OCI-LY7 (cell line): Measurements from ENCODE around the gene RORC. TPM values are rescaled to one million over a fixed set of nuclear protein-coding genes. Genes with fewer than 3 reads are reported as not detected.
"Not testable (repeated sequence)": the region's sequence is repeated elsewhere in the genome, so short reads cannot be mapped to it uniquely, and the experiment has no call there.

Experiments used
- Bru-seq: library from RNA; stranded (reverse); fragments of 400-500 nt; gene quantifications from one replicate; lab custom pipeline; 2021; lab: Mats Ljungman, UMichigan
- BruChase-seq, 2 experiments: library from RNA; stranded (reverse); fragments of 400-500 nt; gene quantifications; one replicate each; lab custom pipeline; 2021; lab: Mats Ljungman, UMichigan
- BruUV-seq: library from RNA; stranded (reverse); fragments of 400-500 nt; replicated peaks from 2 replicates; lab custom pipeline; 2021; lab: Mats Ljungman, UMichigan
- CTCF ChIA-PET: fragments of 300-600 bp; sonication (Branson Sonifier 250); formaldehyde crosslinking; loops from one replicate; lab custom pipeline; 2022; ENCODE audit warnings: antibody characterized with exemption; ENCODE audit not compliant: unreplicated experiment; lab: Charles Lee
- POLR2A ChIA-PET: fragments of 300-600 bp; sonication (Branson Sonifier 250); formaldehyde crosslinking; loops from one replicate; lab custom pipeline; 2022; ENCODE audit warnings: antibody characterized with exemption; lab: Charles Lee
- DNase-seq: peaks from one replicate; pipeline ENCODE4 v3.0.0-alpha.2; 2015; ENCODE audit warnings: low spot score
- H2AFZ ChIP-seq: fragments of 200-600 bp; sonication (generic), shearing (Covaris generic); 2 replicates; pipeline ENCODE4 v1.6.1; 2014; ENCODE audit warnings: mild to moderate bottlenecking, antibody characterized with exemption, low read length, moderate library complexity
- H3K27ac ChIP-seq: fragments of 200-600 bp; sonication (generic); 2 replicates; pipeline ENCODE4 v1.5.1; 2014; ENCODE audit warnings: mixed run types, low read depth, mild to moderate bottlenecking, moderate library complexity, low read length, inconsistent platforms; ENCODE audit not compliant: poor library complexity, severe bottlenecking
- H3K36me3 ChIP-seq: fragments of 200-600 bp; sonication (generic); 2 replicates; pipeline ENCODE4 v1.6.1; 2014; ENCODE audit warnings: mild to moderate bottlenecking, antibody characterized with exemption, low read length, moderate library complexity, mixed read lengths; ENCODE audit not compliant: insufficient read depth
- H3K4me1 ChIP-seq: fragments of 200-600 bp; sonication (generic); 2 replicates; pipeline ENCODE4 v1.5.1; 2014; ENCODE audit warnings: mild to moderate bottlenecking, low read length; ENCODE audit not compliant: insufficient read depth, poor library complexity, severe bottlenecking
- H3K4me2 ChIP-seq: fragments of 200-600 bp; sonication (generic); 2 replicates; pipeline ENCODE4 v1.6.1; 2014; ENCODE audit warnings: mild to moderate bottlenecking, low read length
- H3K4me3 ChIP-seq: fragments of 200-600 bp; sonication (generic); 2 replicates; pipeline ENCODE4 v1.5.1; 2014; ENCODE audit warnings: mild to moderate bottlenecking, low read depth, low read length; ENCODE audit not compliant: poor library complexity, severe bottlenecking
- H3K79me2 ChIP-seq: fragments of 200-600 bp; sonication (generic); 2 replicates; pipeline ENCODE4 v1.6.1; 2016; ENCODE audit warnings: low read depth, mild to moderate bottlenecking, low read length, moderate library complexity, mixed read lengths; ENCODE audit not compliant: insufficient read depth
- H3K9me2 ChIP-seq: fragments of 200-600 bp; sonication (generic); 2 replicates; pipeline ENCODE4 v1.6.1; 2016; ENCODE audit warnings: mild to moderate bottlenecking, low read length, mixed read lengths; ENCODE audit not compliant: insufficient read depth
- H3K9me3 ChIP-seq: fragments of 200-600 bp; sonication (generic); 2 replicates; pipeline ENCODE4 v1.6.1; 2014; ENCODE audit warnings: mild to moderate bottlenecking, mixed run types, low read length, mixed read lengths
- H4K20me1 ChIP-seq: fragments of 200-600 bp; sonication (generic); 2 replicates; pipeline ENCODE4 v1.6.1; 2014; ENCODE audit warnings: mild to moderate bottlenecking, antibody characterized with exemption, low read length, moderate library complexity, mixed read lengths; ENCODE audit not compliant: insufficient read depth
- CTCF ChIP-seq: fragments of 200-600 bp; sonication (generic); conservative IDR thresholded peaks from 2 replicates; pipeline ENCODE4 v1.5.1; 2014; ENCODE audit warnings: mild to moderate bottlenecking, antibody characterized with exemption, low read length, moderate library complexity, mixed read lengths
- EZH2phosphoT487 ChIP-seq: fragments of 200-600 bp; sonication (generic); IDR thresholded peaks from 2 replicates; pipeline ENCODE4 v1.6.1; 2018; ENCODE audit warnings: low read depth, borderline replicate concordance, mild to moderate bottlenecking, mixed run types, antibody characterized with exemption, low read length, moderate library complexity, mixed read lengths
- intact Hi-C: fragments of 100-400 bp; cut with micrococcal nuclease; formaldehyde crosslinking; loops from one replicate; pipeline ENCODE4 v1.10.0; 2022; ENCODE audit not compliant: unreplicated experiment
- long read RNA-seq: library from polyadenylated mRNA; stranded (forward); transcript quantifications from one replicate; pipeline ENCODE4 v2.0.0, GENCODE V29; 2022
- total RNA-seq, 2 experiments: library from RNA; depleted of rRNA in 1 of 2; stranded (reverse); fragments of >200 nt in 1 of 2; shearing (Covaris generic) in 1 of 2; gene quantifications; 2 replicates each; pipeline ENCODE4 v1.2.3, GENCODE V29; 2014 to 2022

Gene RORC
- total RNA-seq (2014; rRNA removed; shearing (Covaris generic)) (not detected in 2 replicates), total RNA-seq (2022) (not detected in 2 replicates), Bru-seq, nascent RNA (not detected), BruChase-seq, experiment 1, labeled RNA remaining after a 6-hour chase (not detected), BruChase-seq, experiment 2, labeled RNA remaining after a 2-hour chase (percentile 5 among the genes with signal in this experiment)
- long read RNA-seq, partial matches to known transcripts, result 0 of 1 reads
- long read RNA-seq, other reads (novel, unspliced or antisense), result 1 of 1 reads

GRCh38 chr1:151831605-151832004 is at the start of gene RORC:
Gene RORC, minus strand, starts transcription at chr1:151831802. Its CDS starts 38 bp downstream, at chr1:151831764.
- H3K36me3 ChIP-seq, result no peaks in the 10 kb centered on the region
- ChIA-PET POLR2A (no interaction called here), CTCF (no interaction called here)
- BruUV-seq, result no TSS peak
- DNase-seq, result no peak
- no peaks in the 10 kb centered on the region for H3K9me3 ChIP-seq
- H3K4me3 ChIP-seq, result no peak within 1 kb of the TSS
- intact Hi-C loops, result loop anchor here (5.0 kb wide), 1 partner anchor 389 kb away; no protein-coding TSS in a partner anchor
- peaks cover 6% of the 10 kb centered on the region for H3K4me1 ChIP-seq
- no peak within 1 kb of the TSS for H3K27ac ChIP-seq
- no peaks in the 10 kb centered on the region for H4K20me1 ChIP-seq
- H3K79me2 ChIP-seq, result no peaks in the 10 kb centered on the region
- no peak within 1 kb of the TSS for H3K4me2 ChIP-seq
- TF ChIP-seq EZH2phosphoT487 (no peak), CTCF (no peak)
- 0 out of 2 replicates have a peak within 1 kb of the TSS, but pooled peaks have one; percentile 5 for H2AFZ ChIP-seq
- no peaks in the 10 kb centered on the region for H3K9me2 ChIP-seq

GRCh38 chr1:151875419-151876097 is 44.0 kb upstream of the RORC start:
- intact Hi-C loops, result no loop called here
- H3K79me2 ChIP-seq, result no peaks in the 10 kb centered on the region
- H2AFZ ChIP-seq, result no peak overlapping the region
- POLR2A ChIA-PET, result interaction anchor here (0.7 kb wide), 1 partner anchor 18 kb away, joined by 3 read pairs; no protein-coding TSS in a partner anchor
- H4K20me1 ChIP-seq, result no peaks in the 10 kb centered on the region
- BruUV-seq, result no TSS peak
- TF ChIP-seq CTCF (no peak), EZH2phosphoT487 (no peak)
- DNase-seq, result no peak
- H3K36me3 ChIP-seq, result no peaks in the 10 kb centered on the region
- CTCF ChIA-PET, result no interaction called here
- H3K9me3 ChIP-seq, result no peaks in the 10 kb centered on the region
- no peak overlapping the region for H3K4me2 ChIP-seq
- H3K27ac ChIP-seq, result no peak overlapping the region
- H3K4me3 ChIP-seq, result no peak overlapping the region
- no peaks in the 10 kb centered on the region for H3K9me2 ChIP-seq
- no peaks in the 10 kb centered on the region for H3K4me1 ChIP-seq

GRCh38 chr1:151872776-151873175 is 41.2 kb upstream of the RORC start:
- not testable (repeated sequence) for BruUV-seq

More at GRCh38 chr1:151872776-151873175, 41.2 kb upstream of the RORC start:
- CTCF ChIA-PET, POLR2A ChIA-PET, H3K4me1 ChIP-seq, H3K4me2 ChIP-seq, H3K79me2 ChIP-seq, H3K4me3 ChIP-seq, intact Hi-C loops, DNase-seq, H2AFZ ChIP-seq, H3K27ac ChIP-seq, H3K9me3 ChIP-seq, H3K36me3 ChIP-seq, H4K20me1 ChIP-seq, H3K9me2 ChIP-seq: not testable (repeated sequence)
